Activated CD4-positive, alpha-beta T cell treated with anti-CD3 and anti-CD28 coated beads, Interleukin-2, Interleukin-6, amounts not matched to agents 100 ng/mL and 50 ng/mL, durations not matched to agents 16 hours and 8 hours (primary cell): ENCODE results near the gene CD244.

ENCODE experiments used
- DNase-seq: peaks from one replicate; pipeline ENCODE4 v3.0.0-alpha.2; 2020

The CD244 gene

DNA sequence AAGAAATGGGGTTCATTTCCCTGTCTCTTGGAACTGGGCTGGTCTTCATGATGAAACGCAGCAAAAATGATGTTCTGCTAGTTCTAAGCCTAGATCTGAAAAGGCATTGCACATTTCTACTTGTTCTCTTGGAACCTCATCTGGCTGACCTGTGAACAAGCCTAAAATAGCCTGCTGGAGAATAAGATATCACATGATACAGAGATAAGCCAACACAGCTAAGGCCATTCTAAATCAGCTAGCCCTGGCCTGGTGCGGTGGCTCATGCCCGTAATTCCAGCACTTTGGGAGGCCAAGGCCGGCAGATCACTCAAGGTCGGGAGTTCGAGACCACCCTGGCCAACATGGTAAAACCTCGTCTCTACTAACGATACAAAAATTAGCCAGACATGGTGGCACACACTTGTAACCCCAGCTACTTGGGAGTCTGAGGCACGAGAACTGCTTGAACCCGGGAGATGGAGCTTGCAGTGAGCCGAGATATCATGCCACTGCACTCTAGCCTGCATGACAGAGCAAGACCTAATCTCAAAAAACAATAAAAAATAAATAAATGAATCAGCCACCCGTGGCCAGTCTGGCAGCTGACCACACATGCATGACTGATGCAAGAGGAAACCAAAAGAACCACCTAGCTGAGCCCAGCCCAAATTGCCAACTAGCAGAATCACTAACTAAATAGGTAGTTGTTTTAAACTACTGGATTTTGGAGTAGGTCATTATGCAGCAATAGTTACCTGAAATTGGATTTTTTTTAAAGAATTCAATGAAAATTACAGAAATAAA is 18.0 kb downstream of the CD244 start:
- no peak for DNase-seq

DNA sequence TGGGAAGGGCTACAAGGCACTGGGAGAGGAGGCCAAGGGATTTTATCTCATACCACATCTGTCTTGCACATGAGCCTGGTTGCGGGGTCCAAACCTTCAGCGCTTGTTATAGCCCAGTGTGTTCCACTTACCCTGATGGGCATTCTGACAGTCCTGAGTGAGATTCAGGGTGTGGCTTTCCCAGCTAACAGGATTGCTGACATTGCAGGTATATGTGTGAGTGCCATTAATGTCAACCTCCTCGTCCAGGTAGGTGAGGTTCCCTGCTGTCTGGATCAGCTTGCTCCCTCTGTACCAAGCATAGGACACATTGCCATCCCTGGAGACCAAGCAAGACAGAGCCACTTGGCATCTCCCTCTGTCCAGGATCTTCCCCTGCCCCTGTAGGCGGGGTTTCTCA is 21.6 kb downstream of the CD244 start:
- DNase-seq, result no peak

DNA sequence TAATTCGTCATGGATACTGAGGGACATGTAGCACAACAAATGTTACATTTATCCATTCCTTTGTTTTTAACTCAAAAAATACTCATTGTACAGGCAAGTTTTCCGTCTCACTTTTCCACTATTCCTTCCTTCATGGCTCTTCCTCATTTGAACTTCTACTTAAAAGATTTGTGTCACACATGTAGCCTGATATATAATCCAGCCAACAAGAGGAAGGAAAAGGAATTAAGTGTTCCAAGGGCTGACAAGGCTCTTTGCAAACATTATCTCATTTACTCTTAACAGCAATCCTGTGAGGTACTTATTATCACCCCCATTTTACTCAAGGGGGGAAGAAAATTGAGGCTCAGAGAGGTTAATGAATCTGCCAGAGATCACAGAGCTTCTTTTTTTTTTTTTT is 22.9 kb downstream of the CD244 start:
- DNase-seq, result no peak

- no peak for DNase-seq
Observed at GRCh38 chr1:160838888-160839287, 23.8 kb downstream of the CD244 start.

- peak; percentile 92 for DNase-seq
Observed at GRCh38 chr1:160837558-160838205, 25.0 kb downstream of the CD244 start.

- peak; percentile 22 for DNase-seq
Observed at GRCh38 chr1:160836981-160837557, 25.6 kb downstream of the CD244 start.

DNA sequence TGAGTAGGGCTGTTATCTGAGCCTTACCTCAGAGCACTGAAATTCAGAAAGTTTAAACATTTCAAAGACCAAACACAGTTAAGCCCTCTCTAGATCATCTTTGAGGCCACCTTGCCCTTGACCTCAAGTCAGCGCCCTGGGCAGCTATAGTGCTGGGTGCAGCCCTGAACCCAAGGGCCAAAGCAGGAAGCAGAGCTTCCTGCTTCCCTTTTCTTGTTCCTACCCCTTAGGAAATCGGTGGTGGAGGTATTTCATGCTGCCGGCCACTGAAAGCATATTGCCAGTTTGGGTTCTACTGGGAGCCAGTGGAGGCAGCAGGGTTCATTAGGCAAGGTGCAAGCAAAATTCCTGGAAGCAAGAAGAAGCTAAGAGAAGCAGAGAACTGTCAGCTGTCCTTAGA is 26.1 kb downstream of the CD244 start:
- no peak for DNase-seq

GRCh38 chr1:160835751-160836150 is 26.9 kb downstream of the CD244 start:
- DNase-seq, result no peak

- peak; percentile 76 for DNase-seq
Observed at GRCh38 chr1:160834945-160835565, 27.6 kb downstream of the CD244 start.

- DNase-seq, result peak; percentile 82
Observed at GRCh38 chr1:160830321-160831153, 32.1 kb downstream of the CD244 start.

DNA sequence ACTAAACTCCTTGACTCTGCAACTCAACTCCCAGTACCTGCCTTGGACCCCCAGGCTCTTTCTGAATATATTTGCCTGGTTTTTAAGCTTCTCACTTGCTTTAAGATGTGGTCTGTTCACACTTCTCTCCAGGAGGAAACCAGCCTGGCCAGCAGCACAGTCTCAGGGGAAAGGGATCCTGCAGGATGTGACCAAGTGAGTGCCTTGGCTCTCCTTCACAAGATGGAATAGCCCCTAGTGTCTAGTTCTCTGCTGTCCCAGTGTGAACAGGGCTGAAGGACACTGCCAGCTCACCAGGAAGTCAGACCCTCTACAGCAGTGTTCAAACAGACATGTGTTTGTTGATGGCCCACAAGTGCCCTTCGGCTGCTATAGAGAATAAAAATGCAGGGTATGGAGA is 32.9 kb downstream of the CD244 start:
- DNase-seq, result no peak

DNA sequence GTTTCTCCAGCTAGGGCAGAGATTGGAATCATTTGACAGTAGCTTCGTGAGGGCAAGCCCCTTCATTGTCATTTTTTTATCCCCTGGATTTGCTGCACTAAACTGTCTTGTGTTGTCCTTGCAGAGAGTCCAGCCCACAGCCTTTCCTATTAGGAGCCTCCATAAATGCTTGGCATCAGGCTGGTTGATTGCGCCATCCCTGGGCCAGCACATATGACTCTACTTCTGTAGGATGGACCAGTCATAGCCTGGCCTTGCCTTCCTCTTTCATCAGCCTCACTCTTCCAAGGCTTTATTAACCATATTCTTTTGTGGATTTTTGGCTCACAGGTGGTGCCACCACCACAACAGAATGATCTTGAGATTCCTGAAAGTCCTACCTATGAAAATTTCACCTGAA is 35.3 kb downstream of the CD244 start:
- no peak for DNase-seq

DNA sequence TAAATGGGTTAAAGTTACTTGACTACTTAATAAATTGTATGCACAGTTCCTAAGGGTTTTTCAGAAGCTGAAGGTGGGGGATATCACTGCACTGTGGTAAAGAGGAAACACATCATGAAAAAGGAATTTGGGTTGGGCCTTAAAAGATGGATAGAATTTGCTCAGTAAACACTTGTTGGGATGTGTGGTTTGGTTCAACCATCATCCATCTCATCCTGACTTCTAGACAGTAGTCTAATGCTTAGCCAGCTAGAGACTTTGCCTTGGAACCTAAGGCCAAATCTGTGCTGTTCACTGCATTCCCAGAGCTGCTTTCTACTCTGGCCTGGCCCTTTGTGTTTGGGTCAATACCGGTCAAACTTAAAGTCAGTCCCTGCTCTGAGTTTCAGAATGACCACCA is 36.1 kb downstream of the CD244 start:
- no peak for DNase-seq

- DNase-seq, result no peak
Observed at GRCh38 chr1:160823296-160823695, 39.4 kb downstream of the CD244 start.

DNA sequence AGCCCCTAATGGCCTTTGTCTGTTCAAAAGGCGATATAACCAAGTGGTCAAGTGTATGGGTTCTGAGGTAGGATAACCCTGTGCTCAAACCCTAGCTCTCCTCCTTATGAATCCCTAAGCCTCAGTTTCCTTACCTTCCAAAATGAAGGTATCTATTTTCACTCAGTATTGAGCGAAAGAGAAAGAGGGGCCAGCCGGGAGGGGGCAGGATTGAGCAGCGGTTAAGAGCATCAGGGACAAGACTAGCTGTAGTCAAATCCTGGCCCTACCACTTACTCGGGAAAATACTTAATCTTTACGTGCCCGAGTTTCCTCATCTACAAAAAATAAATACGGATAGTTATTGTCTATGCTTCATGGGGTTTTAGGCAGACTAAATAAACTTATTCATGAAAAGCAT is 41.1 kb downstream of the CD244 start:
- no peak for DNase-seq

GRCh38 chr1:160819186-160819585 is 43.5 kb downstream of the CD244 start:
- no peak for DNase-seq

GRCh38 chr1:160818207-160818937 is 44.3 kb downstream of the CD244 start:
- DNase-seq, result no peak

- DNase-seq, result no peak
Observed at GRCh38 chr1:160814856-160815255, 47.8 kb downstream of the CD244 start.

DNA sequence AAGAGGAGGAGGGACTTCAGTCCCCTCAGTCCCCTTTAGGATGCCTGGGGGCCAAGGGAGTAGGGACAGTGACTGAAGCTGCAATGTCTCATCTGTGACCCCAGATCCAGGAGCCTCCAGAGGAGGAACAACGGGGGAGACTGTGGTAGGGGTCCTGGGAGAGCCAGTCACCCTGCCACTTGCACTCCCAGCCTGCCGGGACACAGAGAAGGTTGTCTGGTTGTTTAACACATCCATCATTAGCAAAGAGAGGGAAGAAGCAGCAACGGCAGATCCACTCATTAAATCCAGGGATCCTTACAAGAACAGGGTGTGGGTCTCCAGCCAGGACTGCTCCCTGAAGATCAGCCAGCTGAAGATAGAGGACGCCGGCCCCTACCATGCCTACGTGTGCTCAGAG is 48.4 kb downstream of the CD244 start:
- DNase-seq, result no peak

DNA sequence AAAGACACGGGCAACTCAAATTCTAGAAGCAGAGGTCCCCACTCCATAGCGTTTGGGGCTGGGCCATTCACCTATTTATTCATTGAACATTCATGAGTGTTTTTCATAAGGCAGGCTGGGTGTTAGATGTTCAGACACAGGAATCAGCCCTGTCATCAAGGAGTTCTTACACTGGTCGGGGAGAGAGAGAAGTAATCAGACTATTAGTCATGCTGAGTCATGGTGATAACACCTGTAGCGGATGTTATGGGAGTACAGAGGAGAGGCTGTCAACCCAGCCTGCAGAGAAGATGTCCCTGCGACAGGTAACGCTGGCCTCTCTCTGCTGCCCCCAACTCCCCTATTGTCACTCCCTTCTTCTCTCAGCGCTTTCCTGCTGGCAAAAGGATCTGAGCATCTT is 49.5 kb downstream of the CD244 start:
- peak; percentile 73 for DNase-seq

DNA sequence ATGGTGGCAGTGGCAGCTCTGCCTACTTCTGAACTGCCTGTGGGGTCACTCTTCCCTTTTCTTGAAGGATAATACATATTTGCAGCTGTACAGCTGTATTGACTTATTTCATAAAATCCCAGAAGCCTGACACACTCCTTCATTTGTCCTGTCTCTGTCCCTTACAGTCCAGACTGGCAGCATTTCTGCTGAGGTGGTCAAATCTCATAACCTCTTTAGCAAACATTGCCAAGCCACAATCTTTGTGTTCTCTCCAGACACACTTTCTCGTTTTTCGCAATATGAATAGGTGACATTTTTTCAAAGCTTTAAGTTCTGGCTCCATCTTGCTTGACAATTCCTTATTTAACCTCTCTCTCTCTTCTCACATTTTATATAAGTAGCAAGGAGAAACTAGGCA is 51.5 kb downstream of the CD244 start:
- DNase-seq, result peak; percentile 22

GRCh38 chr1:160810486-160810885 is 52.2 kb downstream of the CD244 start:
- DNase-seq, result no peak
